LoVo (cell line): ENCODE measurements around the gene DYDC1.
"Not testable (repeated sequence)": the region's sequence is repeated elsewhere in the genome, so short reads cannot be mapped to it uniquely, and the experiment has no call there.

ENCODE experiments used
- DNase-seq: peaks from one replicate; pipeline ENCODE4 v3.0.0-alpha.2; 2016; ENCODE audit warnings: low spot score

Gene DYDC1

DNA sequence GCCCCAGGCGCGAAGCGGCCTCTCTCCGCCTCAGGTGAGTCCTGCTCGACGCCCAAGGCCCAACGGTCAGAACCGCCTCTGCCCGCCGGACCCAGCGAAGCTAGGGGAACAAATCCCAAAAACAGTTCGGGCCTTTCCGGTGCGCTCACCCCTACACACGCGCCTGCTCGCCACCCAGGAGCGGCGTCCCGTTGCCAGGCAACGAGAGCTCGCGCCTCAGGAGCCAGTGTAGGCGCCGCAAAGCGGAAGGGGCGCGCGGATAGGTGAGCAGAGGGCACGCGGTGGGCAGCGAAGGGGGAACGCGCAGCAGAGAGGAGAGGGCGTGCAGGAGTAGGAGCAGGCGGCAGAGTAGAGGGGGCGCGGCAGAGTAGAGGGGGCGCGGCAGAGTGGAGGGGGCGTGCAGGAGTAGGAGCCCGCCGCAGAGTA is at the start of gene DYDC1, which contains the start of gene DYDC2:
DYDC1 (minus strand) TSS at position 193 of the 426 bp plus-strand sequence. CDS start 4,154 bp downstream, outside the sequence.
DYDC2 (plus strand) TSS at position 219 of the 426 bp plus-strand sequence. CDS start 5,663 bp downstream, outside the sequence.
- no peak for DNase-seq

DNA sequence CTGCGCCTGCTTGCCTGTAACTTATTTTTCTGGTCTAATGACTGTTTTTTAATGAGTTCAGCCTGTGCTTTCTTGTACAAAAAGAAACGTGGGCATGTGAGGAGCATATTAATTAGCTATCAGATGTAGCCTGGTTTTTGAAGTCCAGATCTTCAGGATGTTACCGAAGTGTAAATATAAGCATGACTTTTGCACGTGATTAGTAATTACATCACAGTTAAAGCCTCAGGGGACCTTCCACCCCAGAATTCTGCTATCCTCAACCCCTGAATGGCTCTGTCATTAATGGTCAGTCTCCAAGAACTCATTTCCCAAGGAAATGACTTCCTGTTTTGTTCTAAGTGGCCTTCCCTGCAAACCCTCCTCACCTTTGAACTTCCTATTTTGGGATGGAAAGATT is 49.6 kb upstream of the DYDC1 start:
- DNase-seq, result no peak

DNA sequence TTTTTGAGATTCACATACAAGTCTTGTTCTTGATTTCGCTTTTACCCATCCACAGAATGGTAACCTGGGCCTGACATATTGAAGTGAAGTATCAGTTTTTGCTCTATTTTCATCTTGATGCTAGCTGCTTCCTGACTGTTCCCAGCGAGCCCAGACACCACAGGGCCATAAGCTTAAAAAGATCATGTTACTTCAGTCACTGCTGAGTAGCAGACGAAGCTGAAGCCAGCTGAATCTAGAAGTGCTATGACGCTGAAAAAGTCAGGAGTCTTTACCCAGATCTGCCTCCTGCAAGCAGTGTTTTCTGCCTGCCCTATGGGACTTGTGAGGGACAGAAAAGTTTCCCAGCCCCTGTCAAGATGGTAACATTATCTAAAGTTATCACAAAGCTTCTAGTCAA is 49.1 kb upstream of the DYDC1 start:
- DNase-seq, result no peak

DNA sequence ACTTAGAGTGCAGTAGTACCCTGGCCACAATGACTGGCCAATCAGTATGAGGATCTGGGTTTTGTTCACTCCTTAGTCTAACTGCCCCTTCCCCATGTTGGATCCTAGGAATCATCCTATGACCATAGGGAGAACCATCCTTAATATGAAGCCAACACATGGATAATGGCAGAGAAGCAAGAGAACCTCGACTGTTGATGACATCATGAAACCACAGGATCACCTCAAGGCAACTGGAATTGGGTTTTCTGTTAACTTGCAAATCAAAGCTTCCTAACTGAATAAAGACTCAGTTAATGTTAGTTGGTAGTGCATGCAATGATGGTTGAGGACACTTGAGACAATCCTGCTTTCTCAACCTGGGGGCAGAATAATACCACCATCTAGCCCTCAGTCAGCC is 48.5 kb upstream of the DYDC1 start:
- no peak for DNase-seq

DNA sequence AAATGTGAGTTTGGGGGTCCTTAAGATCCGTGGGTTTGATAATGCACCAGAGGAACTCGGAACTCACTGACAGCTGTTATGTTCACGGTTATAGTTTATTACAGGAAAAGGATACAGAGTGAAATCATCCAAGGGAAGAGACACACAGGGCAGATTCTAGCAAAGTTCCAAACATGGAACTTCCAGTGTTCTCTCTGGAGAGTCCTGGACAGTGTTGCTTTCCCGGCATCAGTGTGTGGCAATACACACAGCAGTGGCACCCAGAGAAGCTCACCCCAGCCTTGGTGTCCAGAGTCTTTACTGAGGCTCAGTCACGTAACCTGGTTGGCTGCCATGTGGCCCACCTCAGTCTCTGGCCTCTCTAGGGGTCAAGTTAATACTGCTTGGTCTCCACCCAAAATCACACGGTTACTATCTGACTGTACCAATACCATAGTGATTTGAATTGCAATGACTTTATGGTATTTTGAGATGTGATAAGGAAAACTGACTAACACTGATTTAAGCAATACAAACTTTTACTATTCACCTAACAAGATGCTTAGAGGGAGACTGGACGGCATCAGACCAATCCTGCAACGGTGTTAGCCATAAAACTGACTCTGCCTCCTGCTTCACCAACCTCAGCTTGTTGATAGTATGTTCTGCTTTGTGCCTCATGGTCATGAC is 43.7 kb upstream of the DYDC1 start:
- DNase-seq, result no peak

DNA sequence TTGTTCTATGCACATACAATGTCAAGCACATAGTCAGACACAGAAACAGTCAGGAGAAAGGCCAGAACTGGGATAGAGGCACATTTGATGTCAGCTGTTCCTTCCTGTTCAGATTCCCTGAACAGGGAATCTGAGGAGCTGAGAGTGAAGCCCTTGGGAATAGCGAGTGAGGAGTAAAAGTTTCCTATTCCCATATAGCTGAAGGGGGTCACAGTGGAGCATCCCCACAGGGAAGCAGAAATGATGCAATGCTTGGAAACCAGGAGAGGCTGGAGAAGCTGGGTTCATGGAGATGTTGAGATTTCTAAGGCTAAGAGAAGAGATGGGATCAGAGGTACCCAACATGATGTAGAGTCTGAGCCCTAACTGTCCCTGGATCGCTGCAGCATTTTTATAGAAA is 40.5 kb upstream of the DYDC1 start:
- DNase-seq, result no peak

DNA sequence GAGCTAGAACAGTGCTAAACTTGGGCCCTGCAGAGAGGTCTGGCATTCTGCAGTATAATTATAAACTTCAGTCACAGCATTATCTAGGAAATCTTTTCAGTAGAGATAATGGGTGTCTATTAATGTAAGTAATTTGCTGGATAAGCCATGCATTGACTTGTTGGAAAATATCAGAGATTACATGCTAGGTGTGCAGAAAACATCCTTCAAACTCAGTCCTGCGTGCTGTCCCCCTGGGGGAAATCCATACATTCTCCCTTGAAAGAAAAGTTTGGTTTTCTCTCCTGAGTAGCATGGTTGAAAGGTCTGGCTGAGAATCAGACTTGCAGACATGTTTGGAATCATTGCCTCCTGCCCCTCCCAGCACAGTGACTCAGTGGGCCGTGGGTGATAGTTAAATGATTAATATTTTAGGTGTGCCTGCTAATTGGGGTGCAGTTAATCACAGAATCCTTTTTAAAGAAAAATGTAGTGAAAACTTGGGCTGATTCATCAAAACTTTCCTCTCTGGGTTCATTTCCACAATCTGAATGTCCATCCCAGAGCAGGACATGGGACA is 37.9 kb upstream of the DYDC1 start:
- no peak for DNase-seq

DNA sequence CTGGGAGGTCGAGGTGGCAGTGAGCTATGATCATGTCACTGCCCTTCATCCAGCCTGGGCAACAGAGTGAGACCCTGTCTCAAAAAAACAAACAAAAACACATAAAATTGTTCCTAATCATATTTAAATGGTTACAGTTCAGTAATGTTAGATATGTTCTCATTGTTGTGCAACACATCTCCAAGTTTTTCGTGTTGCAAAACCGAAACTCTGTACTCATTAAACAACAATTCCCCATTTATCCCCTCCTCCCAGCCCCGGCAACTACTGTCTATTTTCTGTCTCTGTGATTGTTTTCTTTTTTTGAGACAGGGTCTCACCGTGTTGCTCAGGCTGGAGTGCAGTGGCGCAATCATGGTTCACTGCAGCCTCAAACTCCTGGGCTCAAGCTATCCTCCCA is 35.7 kb upstream of the DYDC1 start:
- no peak for DNase-seq

DNA sequence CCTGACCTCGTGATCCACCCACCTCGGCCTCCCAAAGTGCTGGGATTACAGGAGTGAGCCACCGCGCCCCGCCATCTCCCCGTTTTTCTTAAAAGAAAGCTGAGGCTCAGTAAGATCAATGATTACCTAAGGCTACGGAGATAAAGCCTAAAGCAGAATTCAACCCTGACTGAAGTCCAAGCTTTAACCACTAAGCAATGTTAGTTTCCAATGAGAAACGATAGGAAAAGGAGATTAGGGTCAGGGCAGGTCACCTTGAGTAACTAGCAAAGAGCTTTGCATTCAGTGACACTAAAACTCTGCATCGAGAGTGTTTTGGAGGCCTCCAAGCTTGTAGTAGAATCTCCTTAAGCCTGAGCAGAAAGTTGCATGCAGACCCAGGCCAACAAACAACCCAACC is 34.2 kb upstream of the DYDC1 start:
- DNase-seq, result no peak

DNA sequence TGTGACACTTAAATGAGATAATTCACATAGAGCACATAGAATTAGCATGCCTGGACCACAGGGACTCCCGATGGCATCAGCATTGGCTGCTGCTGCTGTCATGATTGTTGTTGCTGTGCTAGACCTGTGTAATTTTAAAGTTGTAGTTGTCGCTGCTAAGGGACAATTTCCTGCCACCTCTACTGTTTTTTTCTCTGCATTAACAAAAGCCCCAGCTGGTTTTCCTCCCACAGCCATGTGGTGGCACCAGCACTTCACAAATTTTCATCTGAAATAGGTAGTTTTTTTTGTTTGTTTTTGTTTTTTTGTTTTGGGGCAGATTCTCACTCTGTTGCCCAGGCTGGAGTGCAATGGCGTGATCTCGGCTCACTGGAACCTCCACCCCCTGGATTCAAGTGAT is 26.4 kb upstream of the DYDC1 start:
- peak; percentile 14 for DNase-seq

DNA sequence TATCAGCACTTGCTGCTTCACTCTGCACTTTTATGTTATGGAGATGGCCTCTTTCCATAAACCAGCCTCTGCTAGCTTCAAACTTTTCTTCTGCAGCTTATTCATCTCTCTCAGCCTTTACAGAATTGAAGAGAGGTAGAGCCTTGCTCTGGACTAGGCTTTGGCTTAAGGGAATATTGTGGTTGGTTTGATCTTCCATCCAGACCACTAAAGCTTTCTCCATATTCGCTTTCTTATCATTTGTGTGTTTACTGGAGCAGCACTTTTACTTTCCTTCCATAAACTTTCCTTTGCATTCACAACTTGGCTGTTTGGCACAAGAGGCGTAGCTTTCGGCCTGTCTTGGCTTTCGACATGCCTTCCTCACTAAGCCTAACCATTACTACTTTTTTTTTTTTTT is 23.6 kb upstream of the DYDC1 start:
- DNase-seq, result no peak

DNA sequence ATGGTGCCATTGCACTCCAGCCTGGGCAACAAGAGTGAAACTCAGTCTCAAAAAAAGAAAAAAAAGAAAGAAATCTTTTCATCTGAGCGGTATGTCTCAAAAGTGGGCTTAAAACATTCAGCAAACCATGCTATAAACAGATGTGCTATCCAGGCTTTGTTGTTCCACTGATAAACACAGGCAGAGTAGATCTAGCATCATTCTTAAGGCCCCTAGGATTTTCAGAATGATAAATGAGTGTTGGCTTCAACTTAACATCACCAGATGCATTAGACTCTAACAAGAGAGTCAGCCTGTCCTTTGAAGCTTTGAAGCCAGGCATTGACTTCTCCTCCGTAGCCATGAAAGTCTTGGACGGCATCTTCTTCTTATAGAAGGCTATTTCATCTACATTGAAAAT is 23.1 kb upstream of the DYDC1 start:
- no peak for DNase-seq

DNA sequence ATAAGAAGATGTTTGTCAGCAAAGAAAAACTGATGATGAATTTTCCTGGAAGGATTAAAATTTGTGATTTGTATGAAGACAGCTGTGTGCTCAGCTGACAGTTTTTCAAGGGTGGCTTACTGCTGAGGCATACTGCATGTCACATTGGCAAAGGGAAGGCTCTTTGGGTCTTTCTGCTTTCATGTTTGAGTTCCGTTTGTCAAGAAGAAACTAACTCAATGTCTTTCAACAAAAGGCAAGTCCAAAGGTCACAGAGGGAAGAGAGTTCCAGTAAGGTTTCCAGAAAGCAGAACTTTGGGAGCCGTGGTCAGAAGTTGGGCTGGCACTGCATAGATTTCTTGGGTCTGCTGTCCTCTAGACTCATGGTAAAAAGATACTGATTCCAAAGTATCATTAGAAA is 16.9 kb upstream of the DYDC1 start:
- no peak for DNase-seq

DNA sequence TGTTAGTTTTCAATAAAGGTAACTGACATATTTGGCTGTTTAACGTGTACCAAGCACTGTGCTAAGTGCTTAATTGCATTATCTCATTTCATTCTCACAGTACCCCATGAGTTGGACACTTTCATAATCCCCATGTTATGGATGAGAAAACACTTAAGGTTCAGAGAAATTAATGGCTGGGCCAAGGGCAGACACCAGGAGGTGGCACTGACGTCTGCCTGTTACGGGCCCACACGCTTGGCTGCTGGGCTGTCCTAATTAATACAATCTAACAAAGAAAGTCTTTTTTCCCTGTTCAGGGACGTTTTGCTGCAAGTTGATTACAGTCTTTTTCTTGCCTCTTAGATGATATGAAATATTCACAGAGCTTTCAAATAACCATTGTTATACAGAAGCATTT is 16.1 kb upstream of the DYDC1 start:
- DNase-seq, result no peak

DNA sequence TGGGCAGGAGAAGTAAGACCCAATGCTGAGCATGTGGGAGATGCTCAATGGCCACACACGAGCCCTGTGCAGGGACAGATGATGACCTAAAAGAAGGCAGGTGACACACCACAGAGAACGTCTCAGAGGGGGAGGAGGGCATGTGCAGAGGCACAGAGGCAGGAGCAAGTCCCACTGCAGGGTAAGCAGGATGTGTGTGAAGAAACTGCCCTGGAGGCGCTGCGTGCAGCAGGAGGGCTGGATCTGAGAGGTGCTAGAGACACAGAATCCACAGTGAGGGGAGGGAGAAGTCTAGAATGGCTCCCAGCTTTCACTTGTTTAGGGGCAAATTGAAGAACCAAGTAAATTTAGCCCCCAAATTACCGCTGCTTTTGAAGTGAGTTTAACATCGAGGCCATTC is 14.9 kb upstream of the DYDC1 start:
- no peak for DNase-seq

DNA sequence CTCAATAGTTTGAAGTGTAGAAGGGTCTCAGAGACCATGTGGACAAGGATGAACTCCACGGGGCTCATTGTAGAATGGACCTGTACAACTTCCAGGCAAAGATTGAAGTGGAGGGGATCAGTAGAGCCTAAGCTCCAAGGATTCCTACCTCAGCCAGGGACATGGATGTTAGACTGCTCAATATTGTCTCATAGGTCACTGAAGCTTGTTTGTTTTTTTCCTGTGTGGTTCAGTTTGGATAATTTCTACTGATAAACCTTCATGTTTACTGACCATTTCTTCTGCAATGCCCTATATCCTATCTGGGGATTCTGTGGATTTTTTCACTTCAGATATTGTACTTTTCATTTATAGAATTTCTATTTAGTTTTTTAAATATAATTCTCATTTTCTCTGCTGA is 9.0 kb upstream of the DYDC1 start:
- DNase-seq, result no peak

DNA sequence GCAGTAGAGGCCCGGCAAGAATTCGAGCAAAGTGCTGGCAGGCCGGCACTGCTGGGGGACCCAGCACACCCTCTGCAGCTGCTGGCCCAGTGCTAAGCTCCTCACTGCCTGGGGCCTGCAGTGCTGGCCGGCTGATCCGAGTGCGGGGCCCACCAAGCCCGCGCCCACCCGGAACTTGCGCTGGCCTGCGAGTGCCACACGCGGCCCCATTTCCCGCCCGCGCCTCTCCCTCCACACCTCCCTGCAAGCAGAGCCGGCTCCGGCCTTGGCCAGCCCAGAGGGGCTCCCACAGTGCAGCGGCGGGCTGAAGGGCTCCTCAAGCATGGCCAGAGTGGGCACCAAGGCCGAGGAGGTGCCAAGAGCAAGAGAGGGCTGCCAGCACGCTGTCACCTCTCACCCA is 3.1 kb upstream of the DYDC1 start:
- no peak for DNase-seq

DNA sequence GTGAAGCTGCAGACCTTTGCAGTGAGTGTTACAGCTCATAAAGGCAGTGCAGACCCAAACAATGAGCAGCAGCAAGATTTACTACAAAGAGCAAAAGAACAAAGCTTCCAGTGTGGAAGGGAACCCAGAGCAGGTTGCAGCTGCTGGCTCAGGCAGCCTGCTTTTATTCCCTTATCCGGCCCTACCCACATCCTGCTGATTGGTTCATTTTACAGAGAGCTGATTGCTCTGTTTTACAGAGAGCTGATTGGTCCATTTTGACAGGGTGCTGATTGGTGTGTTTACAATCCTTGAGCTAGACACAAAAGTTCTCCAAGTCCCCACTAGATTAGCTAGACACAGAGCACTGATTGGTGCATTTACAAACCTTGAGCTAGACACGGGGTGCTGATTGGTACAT is 2.4 kb upstream of the DYDC1 start:
- not testable (repeated sequence) for DNase-seq

DNA sequence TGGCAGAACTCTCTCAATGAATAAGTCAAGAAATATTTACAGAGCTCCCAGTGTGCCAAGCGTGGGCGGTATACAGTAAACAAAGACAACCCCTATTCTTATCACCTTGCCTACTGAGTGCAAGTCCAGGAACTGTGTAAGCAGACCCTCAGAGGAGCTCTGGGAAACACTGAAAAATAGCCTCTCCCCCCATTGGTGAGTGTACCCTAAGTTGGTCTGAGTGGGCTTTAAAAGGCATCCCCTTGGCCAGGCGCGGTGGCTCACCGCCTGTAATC is 1.2 kb upstream of the DYDC1 start:
- no peak for DNase-seq

DNA sequence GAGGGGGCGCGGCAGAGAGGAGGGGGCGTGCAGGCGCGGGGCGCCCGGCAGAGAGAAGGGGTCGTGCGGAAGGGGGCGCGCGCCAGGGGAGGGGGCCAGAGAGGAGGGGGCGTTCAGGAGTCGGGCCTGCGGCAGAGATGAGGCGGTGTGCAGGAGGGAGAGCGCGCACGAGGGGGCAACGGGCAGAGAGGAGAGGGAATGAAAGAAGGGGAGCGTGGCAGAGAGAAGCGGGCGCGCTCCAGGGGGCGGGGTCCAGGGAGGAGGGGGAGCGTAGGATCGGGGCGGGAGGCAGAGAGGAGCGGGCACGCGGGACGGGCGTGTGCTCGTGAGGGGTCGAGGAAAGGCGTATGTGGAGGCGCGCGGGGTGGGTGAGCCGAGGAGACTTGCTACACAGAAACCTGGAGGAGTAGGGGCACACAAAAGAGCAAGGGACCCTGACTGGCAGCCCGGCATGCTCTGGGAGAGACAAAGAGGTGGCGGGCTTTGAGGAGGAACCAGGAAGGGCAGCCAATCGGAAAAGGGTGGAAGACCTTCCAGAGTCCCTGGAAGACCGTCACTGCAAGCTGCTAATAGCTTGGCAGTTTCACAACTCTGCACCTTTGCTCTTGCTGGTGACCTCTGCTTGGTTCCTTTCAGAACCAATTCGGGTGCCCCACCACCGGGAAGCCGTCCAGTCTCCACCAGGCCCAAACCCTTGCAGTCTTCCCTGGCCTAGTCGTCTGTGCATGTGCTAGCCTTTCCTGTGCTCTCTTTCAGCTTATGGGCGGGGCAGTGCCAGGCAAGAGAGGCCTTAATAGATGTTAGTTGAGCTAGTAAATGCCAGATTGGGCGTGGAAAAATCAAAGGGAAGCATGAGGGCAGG is 665 bp upstream of the DYDC1 start:
- DNase-seq, result no peak

DNA sequence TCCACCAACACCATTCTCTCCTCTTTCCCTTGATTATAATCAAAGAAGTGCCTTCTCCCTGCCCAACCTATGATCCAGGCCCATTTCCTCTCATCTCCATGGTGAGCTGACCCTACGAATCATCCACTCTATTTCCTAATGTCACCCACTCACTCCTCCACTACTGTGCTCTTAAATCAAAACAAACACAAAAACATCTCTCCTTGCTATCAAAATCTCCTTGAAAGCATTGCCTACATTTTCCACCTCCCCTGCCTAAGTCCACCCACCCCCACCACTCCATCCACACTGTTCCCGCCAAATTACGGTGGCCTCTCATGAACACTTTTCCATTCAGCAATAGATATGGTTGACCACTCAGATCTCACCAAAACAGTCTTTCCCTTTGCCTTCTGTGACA is 5.3 kb downstream of the DYDC1 start:
- no peak for DNase-seq

DNA sequence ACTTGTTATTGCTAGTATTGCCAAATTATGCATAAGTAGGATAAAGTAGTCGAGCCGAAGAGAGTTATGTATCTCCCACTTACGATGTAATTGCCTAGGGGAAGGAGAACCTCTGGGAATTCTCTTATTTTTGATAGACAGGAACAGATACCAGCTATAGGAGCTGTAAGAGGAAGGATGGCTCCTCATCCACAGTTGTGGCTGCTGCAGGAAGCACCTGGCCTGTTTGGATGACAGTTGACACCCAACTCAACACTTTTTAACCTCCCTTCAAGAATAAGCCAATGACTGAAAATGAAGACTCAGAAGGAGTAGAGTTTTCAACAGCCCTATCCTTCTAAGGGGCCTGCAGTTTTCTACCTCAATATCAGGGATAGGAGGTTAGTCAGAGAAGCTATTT is 6.3 kb downstream of the DYDC1 start:
- no peak for DNase-seq

DNA sequence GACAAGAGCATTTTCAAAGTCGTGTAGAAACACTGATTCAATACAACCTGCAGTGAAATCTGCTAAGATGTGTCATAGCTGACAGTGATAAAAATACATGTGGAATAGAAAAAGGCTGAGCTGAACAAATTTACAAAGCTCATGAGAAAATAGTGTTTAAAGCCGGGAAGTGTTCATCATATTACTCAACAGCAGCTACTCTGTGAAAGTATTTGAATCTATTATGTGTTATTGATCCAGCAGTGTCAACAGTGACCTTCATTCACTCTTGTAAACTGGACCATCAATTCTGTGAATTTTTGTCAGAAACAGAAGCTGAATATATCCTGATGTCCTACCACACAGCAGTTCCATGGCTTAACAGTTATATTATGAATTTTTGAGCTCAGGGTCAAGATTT is 11.6 kb downstream of the DYDC1 start:
- DNase-seq, result no peak

DNA sequence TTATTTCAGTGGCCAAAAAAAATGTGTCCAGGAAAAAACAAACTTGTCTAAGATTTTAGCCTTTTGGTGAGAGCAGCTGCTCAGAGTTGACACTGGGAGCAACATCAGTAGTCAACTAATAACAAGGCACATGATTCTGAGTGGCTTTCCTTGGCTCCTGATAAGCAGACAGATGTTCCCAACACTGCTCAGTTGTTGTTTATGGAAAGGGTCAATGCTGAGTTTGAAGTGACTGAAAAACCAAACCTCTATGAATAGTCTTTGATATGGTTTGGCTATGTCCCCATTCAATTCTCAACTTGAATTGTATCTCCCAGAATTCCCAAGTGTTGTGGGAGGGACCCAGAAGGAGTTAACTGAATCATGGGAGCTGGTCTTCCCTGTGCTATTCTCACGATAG is 12.3 kb downstream of the DYDC1 start:
- DNase-seq, result no peak
